ENCODE data around the gene CACNA1H. TPM values are rescaled to one million over a fixed set of nuclear protein-coding genes. Genes with fewer than 3 reads are reported as not detected.

Gene CACNA1H
- total RNA-seq, 1 donor from 2014 or later: 0.02 TPM

DNA sequence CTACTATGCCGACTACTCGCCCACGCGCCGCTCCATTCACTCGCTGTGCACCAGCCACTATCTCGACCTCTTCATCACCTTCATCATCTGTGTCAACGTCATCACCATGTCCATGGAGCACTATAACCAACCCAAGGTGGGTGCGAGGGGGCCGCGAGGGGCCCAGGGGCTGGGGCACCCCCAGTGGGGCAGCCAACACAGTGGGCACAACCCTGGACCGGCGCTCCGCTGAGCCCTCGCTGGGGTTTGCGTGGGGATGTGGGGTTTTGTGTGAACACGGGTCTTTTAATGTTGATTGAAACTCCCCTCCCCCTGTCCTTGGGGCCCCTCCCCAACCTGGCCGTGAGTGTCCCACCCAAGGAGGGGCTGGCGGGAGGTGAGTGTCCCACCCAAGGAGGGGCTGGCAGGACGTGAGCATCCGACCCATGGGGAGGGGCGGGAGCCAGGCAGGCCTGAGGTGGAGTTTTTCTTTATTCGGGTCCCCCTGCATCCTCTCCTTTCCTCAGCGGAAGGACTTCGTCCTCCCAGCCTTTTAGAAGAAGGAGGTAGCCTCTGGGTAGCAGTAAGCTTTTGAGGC, 61.0 kb downstream of the CACNA1H start:
- Mint-ChIP-seq H3K27me3 (peaks cover 1% of the 10 kb centered on the region), H3K9me3 (no peaks in the 10 kb centered on the region), H3K4me1 (no peaks in the 10 kb centered on the region), H3K4me3 (no peak overlapping the region), H3K27ac (no peak overlapping the region), H3K36me3 (ENCODE audit: low read depth) (no peaks in the 10 kb centered on the region)
- CTCF ChIA-PET: no interaction called here
- intact Hi-C loops (cut with micrococcal nuclease): no loop called here
- POLR2A ChIA-PET: no interaction called here
- DNase-seq: no peak
- no peak for ATAC-seq (ENCODE audit: low read depth)
- TF ChIP-seq, protein P1, sequence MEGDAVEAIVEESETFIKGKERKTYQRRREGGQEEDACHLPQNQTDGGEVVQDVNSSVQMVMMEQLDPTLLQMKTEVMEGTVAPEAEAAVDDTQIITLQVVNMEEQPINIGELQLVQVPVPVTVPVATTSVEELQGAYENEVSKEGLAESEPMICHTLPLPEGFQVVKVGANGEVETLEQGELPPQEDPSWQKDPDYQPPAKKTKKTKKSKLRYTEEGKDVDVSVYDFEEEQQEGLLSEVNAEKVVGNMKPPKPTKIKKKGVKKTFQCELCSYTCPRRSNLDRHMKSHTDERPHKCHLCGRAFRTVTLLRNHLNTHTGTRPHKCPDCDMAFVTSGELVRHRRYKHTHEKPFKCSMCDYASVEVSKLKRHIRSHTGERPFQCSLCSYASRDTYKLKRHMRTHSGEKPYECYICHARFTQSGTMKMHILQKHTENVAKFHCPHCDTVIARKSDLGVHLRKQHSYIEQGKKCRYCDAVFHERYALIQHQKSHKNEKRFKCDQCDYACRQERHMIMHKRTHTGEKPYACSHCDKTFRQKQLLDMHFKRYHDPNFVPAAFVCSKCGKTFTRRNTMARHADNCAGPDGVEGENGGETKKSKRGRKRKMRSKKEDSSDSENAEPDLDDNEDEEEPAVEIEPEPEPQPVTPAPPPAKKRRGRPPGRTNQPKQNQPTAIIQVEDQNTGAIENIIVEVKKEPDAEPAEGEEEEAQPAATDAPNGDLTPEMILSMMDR (IDR thresholded peaks at IDR 0.05): no peak

DNA sequence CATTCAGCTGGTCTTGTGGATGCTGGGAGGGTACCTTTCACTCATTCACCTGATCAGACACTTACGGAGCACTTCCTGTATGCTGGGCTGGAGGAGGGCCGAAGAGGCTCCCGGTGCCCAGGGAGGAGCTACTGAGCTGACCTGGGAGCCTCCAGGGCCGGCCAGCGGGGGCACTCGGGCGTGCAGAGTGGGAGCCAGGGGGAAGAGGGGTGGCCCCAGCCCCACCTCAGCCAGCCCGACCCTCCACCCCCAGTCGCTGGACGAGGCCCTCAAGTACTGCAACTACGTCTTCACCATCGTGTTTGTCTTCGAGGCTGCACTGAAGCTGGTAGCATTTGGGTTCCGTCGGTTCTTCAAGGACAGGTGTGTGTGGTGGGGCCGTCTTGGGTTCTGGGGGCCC, 61.8 kb downstream of the CACNA1H start:
- ATAC-seq (ENCODE audit: low read depth) (no peak), DNase-seq (no peak)
- H3K27me3 Mint-ChIP-seq: peaks cover 1% of the 10 kb centered on the region
- TF ChIP-seq, protein P1 (IDR thresholded peaks at IDR 0.05): no peak
- H3K36me3 Mint-ChIP-seq (ENCODE audit: low read depth): no peaks in the 10 kb centered on the region
- ChIA-PET POLR2A (no interaction called here), CTCF (no interaction called here)
- H3K27ac Mint-ChIP-seq: no peak overlapping the region
- H3K4me1 Mint-ChIP-seq: no peaks in the 10 kb centered on the region
- H3K9me3 Mint-ChIP-seq: no peaks in the 10 kb centered on the region
- H3K4me3 Mint-ChIP-seq: no peak overlapping the region
- intact Hi-C loops (cut with micrococcal nuclease): no loop called here

DNA sequence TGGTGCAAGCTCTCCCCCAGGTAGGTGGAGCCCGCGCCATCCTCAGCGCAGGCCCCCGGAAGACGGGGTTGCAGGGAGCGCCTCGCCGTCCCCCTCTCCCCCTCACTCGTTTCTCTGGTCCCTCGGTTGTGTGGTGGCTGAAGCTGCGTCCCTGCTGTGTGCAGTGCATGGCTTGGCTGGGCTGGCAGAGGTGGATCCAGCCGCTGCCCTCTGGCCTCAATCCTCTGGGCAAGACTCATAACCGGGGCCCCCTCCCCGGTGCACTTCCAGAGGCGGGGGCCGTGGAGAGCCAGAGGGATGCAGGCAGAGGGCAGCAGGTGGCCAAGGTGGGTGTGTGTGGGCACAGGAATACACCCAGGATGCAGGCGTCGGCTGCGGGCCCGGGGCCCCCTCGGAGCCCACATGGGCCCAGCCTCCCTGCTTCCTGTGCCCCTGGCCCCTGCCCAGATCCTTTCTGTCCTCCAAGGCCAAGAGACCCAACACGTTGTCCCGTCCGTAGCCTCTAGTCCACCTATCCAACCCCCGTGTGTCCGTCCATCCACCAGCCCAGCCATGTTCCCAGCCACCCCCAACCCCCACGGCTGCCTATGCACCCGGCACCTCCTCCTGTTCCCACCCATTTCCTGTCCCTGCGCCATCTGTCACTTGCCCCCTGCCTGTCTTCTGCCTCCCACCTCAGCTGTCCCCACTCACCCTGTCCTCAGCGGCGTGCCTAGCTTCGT, 62.8 kb downstream of the CACNA1H start:
- H3K4me1 Mint-ChIP-seq: no peaks in the 10 kb centered on the region
- no peak for DNase-seq
- peaks cover 1% of the 10 kb centered on the region for H3K27me3 Mint-ChIP-seq
- intact Hi-C loops (cut with micrococcal nuclease): no loop called here
- no peaks in the 10 kb centered on the region for H3K36me3 Mint-ChIP-seq (ENCODE audit: low read depth)
- H3K27ac Mint-ChIP-seq: no peak overlapping the region
- H3K4me3 Mint-ChIP-seq: no peak overlapping the region
- TF ChIP-seq, protein P1 (IDR thresholded peaks at IDR 0.05): no peak
- ATAC-seq (ENCODE audit: low read depth): no peak
- ChIA-PET POLR2A (no interaction called here), CTCF (no interaction called here)
- H3K9me3 Mint-ChIP-seq: no peaks in the 10 kb centered on the region

DNA sequence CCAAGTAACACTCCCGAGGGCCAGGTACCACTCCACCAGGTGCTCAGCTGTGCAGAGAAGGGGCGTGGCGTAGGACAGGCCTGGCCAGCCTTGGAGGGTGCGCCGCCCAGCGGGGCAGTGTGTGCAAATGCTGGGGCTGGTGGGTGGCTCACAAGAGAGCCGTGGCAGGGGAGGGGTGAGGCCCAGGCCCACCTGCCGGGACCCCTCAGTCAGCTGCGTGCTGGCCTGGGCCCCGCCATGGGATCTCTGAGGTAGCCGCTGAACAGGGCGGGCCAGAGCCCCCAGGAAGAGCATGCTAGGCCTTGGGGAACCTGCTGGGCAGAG, 63.4 kb downstream of the CACNA1H start:
- no peak for DNase-seq
- no peak for ATAC-seq (ENCODE audit: low read depth)
- H3K4me3 Mint-ChIP-seq: no peak overlapping the region
- H3K9me3 Mint-ChIP-seq: no peaks in the 10 kb centered on the region
- H3K4me1 Mint-ChIP-seq: no peaks in the 10 kb centered on the region
- no peaks in the 10 kb centered on the region for H3K36me3 Mint-ChIP-seq (ENCODE audit: low read depth)
- TF ChIP-seq, protein P1 (IDR thresholded peaks at IDR 0.05): no peak
- ChIA-PET POLR2A (no interaction called here), CTCF (no interaction called here)
- intact Hi-C loops (cut with micrococcal nuclease): no loop called here
- no peak overlapping the region for H3K27ac Mint-ChIP-seq
- H3K27me3 Mint-ChIP-seq: peaks cover 1% of the 10 kb centered on the region

DNA sequence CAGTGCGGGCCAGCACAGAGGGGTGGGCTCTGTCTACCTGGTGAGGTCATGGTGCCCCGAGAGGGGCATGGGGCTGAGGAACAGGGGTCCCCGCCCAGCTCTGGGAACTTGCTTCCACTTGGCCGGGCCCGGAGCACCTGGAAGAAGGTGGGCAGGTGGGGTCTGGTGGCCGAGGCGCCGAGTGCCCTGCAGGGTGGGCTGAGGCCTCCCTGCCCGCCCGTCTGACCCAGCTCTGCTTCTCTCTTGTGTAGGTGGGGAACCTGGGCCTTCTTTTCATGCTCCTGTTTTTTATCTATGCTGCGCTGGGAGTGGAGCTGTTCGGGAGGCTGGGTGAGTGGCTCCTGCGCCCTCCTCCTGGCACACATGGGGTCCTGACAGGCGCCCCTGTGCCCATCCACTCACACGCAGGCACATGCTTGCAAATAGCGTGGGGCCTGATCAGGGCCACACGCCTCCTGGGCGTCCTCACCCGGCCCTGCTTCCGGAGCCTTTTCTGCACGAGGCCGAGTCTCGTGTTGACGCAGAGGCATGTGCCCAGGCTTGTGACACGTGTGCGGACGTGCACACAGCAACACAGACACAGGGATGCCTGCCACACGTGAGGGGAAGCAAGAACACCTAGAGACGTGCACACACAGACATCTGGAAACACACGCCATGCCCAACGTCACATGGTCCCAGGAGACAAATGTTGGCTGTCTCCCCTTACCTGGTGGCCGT, 63.9 kb downstream of the CACNA1H start:
- Mint-ChIP-seq H3K4me3 (no peak overlapping the region), H3K27ac (no peak overlapping the region), H3K9me3 (no peaks in the 10 kb centered on the region), H3K36me3 (ENCODE audit: low read depth) (no peaks in the 10 kb centered on the region), H3K4me1 (no peaks in the 10 kb centered on the region), H3K27me3 (peaks cover 1% of the 10 kb centered on the region)
- TF ChIP-seq, protein P1 (IDR thresholded peaks at IDR 0.05): no peak
- intact Hi-C loops (cut with micrococcal nuclease): no loop called here
- POLR2A ChIA-PET: no interaction called here
- ATAC-seq (ENCODE audit: low read depth): no peak
- no peak for DNase-seq
- CTCF ChIA-PET: no interaction called here
